ENCODE data around the gene TRAF3.
"Not testable (repeated sequence)": the region's sequence is repeated elsewhere in the genome, so short reads cannot be mapped to it uniquely, and the experiment has no call there.

The TRAF3 gene

DNA sequence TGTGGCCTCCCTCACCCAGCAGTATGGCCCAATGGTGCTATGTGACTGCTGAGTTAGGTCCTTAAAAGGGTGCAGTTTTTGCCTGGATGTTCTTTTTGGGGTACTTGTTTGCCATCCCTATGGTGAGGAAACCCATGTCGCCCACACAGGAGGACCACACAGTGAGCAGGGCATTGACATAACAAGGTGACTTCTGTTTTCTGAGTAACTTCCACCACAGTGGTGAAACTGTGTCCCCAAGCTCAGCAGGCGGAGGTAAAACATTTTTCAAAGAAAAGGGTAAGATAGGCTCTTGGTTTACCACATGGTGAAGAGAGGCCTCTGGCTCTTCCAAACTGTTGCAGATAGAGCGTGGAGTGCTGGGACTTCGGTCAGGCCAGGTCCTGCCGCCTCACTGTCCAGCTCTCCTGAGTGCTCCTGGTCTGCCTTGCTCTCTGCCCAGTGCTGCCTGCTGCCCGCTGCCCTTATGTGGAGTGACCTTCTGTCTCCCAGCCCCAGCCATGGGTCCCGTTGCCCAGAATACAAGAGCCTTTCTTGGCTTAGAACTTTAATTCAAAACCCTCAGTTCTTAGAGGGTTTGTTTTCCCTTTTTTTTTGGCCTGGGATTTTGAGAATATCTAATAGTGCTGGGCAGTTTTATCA lies 54.0 kb downstream of the TRAF3 start:
- no peak for DNase-seq

DNA sequence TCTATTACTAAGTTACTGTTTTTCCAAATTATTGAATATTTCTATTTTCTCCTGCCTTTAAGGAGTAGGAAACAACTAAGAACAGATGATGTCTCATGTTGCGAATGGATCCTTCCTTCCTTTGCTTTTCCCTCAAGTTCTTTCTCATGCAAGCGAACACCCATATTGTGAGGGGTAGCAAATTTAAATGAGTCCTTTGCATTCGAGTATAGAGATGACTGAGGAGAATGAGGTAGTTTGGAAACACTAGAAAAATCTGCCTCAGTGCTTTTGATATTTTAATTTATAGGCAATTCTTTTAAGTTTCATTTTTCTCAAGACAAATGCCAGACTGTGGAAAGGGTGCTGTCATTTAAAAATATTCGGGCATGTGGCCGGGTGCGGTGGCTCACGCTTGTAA lies 56.1 kb downstream of the TRAF3 start:
- no peak for DNase-seq

DNA sequence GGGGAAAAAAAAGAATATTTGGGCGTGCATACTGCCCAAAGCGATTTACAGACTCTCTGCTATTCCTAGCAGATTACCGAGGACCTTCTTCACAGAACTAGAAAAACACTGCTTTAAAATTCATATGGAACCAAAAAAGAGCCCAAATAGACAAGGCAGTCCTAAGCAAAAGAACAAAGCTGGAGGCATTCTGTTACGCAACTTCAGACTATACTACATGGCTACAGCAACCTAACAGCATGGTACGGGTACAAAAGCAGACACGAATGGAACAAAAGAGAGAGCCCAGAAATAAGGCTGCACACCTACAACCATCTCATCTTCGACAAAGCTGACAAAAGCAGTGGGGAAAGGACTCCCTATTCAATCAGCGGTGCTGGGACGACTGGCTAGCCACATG lies 56.7 kb downstream of the TRAF3 start:
- DNase-seq = no peak

DNA sequence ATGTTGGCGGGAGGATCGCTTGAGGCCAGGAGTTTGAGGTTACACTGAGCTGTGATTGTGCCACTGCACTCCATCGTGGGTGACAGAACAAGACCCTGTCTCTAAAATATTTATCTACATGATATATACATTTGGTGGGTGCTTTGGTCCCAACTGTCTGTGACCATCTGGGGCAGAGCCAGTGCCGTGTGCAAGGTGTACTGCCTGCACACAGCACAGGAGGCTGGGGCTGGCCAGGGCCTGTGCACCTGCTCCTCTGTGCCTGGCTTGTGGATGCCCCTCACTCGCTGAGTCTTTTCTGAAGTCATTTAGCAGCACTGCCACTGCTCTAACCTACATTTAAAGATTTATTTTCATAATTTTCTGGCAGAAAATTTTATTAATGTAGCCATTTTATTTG lies 58.7 kb downstream of the TRAF3 start:
- DNase-seq = no peak

DNA sequence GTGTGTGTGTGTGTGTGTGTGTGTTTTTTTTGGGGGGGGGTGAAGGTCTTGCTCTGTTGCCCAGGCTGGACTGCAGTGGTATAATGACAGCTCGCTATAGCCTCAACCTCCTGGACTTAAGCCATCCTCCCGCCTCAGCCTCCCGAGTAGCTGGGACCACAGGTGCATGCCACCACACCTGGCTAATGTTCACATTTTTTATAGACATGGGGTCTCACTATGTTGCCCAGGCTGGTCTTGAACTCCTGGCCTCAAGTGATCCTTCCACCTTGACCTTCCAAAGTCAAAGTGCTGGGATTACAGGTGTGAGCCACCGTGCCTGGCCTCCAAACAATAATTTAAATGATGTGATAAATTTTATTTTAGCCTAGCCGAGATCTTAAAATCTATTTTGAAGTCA lies 59.9 kb downstream of the TRAF3 start:
- not testable (repeated sequence) for DNase-seq

DNA sequence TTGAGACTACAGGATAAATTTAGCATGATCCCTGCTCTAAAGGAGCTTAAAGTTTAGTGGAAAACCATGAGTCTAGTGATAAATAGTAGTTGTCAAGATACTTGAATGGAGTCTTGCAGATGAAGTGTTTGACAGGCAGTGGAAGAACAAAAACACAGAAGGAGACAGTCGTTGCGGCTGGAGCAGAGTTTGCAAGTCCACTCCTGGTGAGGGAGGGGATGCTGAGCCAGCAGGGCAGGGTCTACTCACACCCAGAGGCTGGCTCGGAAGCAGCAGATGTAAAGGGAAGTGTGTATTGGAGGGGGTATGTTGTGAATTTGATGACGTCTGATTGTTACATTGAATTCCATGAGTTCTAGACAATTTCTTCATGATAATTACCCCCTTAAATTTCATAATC lies 61.3 kb downstream of the TRAF3 start:
- DNase-seq = no peak

DNA sequence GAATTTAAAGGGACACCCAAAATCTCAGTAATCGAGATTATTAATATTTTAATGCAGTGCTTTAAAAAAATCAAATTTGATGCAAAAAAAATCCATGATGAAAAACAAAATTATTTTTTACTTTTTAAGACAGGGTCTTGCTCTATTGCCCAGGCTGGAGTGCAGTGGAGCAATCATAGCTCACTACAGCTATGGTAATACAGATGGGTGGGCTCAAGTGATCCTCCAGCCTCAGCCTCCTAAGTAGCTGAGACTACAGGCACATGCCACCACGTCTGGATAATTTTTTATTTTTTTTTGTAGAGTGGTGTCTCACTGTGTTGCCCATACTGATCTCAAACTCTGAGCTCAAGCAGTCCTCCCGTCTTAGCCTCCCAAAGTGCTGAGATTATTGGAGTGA lies 62.9 kb downstream of the TRAF3 start:
- DNase-seq = no peak

DNA sequence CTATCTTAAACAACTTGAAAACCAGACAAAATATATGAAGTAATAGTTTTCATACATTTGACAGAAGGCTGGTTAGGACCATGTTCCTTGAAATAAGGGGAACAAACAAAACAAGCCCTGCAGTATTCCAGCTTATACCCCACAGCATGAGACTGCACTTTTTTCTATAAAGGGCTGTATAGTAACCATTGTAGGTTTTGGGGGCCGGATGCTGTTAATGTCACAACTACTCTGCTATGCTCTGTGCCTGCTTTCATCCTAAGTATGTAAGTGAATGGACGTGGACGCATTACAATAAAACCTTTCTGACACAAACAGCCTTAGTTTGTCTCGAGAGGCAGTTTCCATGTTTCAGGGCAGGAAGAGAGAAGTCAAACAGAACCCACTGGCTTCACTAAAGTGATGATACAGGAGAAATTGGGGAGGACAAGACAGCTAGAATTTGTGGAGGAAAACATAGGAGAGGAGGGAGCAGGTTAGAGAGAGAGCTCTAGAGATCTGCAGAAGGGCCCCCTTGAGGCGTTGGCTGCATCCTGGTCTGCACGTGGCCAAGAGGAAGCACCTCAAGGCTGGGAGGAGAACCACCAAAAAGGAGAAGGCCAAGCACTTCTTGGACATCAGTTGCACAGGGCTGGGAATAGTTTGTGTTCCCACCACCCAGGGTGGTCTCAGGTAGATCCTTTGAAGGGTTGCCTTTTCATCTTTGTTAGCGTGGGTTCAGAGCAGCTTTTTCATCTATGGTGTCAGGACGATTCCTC lies 63.7 kb downstream of the TRAF3 start:
- DNase-seq = no peak

DNA sequence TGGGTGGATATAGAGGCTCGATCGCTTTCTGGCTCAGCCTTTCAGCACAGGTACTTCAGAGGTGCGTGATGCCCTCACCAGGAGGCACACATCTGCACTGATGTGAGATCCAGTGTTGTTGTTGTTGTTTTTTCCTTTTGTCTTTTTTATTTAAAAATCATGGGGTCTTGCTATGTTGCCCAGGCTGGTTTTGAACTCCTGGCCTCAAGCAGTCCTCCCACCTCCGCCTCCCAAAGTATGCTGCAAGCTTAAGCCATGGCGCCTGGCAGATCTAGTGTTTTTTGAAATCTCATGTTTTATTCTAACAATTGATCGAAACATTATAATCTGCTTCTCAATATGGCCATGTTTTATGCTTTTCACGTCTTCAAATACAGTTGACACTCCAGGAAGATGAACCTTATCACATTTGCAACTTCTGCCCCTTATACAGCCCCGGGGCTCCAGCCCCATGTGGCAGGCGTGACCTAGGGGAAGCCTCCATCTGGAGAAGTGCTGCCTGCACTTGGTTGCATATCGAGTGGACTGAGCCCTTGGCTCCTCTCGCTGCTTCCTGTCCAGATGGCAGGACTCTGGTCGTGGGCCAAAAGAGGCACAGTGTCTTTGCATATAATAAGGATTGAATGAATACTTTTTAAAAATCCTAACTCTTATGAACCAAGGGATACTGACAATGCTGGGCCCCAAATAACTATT lies 71.7 kb downstream of the TRAF3 start:
- DNase-seq = peak; percentile 18

DNA sequence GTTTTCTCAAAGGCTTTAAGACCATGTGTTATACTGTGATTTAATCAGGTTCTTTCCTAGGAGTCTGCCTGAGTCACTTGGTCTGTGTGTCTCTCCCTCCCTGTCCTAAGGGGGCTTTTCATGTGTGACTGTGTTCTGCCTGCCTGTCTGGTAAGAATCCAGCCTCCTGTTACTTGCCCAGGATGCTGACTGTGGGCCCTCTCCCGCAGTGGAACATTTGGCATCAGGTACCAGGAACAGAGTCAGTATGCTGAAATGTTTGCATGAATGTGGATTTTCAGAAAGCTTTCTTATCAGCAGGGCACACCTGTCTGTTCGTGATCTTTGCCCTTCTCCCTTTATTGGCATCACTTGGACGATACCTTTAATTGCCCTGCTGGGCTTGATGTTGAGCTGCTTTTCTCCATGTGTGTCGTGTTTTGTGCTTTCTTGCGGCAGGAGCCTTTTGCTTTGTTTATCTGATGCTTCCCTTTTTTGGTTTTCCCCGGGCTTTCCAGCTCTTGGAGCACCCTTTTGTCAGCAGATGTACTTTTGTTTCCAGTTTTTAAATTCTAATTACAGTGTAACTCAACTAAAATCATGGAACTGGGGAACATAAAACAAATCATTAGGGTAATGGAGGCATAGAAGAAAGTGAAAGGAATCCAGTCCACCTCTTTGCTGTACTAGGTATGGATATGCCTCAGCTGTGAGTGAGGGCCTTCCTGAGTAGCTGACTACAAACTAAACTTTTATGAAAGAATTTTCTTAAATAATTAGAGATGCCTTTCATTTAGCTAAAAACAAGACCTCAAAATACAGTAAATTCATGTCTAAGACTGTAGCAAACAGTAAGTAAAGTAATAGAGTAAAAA lies 72.5 kb downstream of the TRAF3 start:
- DNase-seq = no peak

DNA sequence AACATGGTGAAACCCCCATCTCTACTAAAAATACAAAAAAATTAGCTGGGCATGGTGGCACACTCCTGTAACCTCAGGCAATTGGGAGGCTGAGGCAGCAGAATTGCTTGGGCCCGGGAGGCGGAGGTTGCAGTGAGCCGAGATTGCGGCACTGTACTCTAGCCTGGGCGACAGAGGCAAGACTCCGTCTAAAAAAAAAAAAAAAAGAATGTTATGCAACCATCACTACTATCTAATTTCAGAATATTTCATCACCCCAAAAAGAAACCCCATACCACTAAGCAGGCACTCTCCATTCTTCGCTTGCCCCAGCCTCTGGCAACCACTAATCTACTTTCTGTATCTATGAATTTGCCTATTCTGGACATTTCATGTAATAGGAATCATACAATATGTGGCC lies 76.4 kb downstream of the TRAF3 start:
- no peak for DNase-seq

DNA sequence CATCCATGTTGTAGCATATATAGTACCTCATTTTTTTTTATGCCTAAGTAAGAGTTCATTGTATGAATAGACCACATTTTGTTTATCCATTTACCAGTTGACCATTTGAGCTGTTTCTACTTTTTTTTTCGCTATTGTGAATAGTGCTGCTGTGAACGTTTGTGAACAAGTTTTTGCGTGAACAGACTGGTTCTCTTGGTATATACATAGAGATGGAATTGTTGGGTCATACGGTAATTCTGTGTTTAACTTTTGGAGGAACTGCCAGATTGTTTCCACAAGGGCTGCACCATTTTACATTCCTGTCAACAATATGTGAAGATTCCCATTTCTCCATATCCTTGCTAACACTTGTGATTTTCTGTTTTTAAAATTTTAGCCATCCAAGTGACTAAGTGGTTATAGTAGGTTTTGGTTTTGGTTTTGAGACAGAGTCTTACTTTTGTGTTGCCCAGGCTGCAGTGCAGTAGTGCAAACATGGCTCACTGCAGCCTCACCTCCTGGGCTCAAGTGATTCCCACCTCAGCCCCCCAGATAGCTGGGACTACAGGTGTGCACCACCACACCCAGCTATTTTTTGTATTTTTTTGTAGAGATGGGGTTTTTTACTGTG lies 76.9 kb downstream of the TRAF3 start:
- DNase-seq = no peak

DNA sequence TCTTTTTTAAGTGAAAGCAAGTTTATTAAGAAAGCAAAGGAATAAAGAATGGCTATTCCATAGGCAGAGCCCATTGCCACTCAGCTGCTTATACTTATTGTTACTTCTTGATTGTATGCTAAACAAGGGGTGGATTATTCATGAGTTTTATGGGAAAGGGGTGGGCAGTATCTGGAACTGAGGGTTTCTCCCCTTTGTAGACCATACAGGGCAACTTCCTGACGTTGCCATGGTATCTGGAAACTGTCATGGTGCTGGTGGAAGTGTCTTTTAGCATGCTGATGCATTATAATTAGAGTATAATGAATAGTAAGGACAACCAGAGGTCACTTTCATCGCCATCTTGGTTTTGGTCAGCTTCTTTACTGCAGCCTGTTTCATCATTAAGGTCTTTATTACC lies 78.9 kb downstream of the TRAF3 start:
- no peak for DNase-seq

DNA sequence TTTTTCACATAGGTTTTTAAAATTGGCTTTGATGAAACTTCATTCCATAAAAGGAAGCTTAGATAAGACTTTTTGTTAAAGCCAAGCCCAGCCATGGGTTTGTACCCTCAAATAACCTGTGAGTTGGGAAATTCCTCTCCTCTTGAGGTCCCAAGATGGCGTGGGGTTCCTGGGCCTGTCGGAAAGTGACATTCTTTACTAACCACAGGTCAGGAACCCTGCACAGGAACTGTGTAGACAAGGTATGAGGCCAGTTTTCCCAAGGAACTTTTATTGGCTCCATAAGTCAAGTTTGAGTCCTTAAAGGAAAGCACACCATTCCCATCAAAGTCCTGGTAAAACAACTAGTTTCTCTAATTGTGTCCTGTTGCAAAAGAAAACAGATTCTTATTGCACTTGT lies 80.2 kb downstream of the TRAF3 start:
- no peak for DNase-seq

DNA sequence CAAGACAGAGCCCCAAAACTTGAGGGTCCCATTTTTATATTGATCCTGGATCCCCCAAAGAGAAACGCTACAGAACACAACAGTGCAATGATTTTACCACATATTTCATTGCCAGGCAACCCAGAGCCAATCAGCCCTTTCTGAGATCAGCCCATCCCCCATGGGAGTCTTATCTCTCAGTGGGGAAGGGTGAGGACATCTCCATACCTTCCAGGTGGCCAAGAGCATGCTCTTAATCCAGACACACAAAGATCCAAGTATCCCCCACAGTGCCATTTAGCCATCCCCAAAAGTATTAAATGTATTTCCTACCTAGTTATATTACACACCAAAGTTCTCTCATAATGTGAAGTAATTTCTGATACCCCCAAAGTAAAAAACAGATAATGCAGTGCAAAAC lies 82.7 kb downstream of the TRAF3 start:
- no peak for DNase-seq

DNA sequence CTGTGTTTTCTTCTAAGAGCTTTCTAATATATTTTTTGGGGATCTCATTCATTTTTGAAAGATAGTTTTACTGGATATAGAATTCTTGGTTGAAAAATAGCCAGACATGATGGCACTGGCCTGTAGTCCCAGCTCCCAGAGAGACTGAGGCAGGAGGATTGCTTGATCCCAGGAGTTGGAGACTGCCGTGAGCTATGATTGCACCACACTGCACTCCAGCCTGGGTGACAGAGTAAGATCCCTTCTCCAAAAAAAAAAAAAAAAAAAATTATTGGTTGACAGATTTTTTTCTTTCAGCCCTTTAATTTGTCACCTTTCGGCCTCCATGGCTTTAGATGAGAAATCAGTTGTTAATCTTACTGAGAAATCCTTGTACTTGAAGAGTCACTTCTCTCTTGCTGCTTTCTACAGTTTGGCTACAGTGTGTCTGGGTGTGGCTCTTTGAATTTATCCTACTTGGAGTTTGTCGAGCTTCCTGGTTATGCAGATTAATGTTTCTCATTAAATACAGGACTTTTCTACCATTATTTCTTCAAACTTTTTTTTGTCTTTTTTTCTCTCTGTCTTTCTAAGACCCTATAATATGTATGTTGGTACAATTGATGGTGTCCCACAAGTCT lies 85.0 kb downstream of the TRAF3 start:
- DNase-seq = no peak

DNA sequence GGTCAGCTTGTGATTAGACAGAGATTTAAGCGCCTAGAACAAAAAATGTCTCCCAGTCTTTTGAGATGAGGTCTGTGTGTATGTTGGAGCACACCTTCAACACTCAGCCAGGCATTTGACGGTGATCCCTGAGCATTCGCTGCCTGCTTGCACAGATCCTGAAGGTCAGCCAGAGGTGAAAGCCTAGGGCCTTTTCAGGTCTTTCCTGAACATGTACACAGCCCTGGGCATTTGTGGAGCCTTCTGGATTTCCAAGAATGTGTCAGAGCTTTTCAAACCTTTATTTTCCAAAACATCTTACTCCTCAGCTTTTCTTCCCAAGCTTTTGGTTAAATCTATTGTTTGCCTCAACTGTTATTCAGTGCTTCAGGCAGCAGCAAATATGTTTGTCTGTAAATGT lies 86.1 kb downstream of the TRAF3 start:
- no peak for DNase-seq

DNA sequence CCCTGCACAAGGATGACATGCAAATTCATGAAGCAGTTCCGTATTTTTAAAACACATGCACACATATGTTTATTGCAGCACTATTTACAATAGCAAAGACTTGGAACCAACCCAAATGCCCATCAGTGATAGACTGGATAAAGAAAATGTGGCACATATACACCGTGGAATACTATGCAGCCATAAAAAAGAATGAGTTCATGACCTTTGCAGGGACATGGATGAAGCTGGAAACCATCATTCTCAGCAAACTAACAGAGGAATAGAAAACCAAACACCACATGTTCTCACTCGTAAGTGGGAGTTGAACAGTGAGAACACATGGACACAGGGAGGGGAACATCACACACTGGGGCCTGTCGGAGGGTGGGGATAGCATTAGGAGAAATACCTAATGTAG lies 88.7 kb downstream of the TRAF3 start:
- not testable (repeated sequence) for DNase-seq

DNA sequence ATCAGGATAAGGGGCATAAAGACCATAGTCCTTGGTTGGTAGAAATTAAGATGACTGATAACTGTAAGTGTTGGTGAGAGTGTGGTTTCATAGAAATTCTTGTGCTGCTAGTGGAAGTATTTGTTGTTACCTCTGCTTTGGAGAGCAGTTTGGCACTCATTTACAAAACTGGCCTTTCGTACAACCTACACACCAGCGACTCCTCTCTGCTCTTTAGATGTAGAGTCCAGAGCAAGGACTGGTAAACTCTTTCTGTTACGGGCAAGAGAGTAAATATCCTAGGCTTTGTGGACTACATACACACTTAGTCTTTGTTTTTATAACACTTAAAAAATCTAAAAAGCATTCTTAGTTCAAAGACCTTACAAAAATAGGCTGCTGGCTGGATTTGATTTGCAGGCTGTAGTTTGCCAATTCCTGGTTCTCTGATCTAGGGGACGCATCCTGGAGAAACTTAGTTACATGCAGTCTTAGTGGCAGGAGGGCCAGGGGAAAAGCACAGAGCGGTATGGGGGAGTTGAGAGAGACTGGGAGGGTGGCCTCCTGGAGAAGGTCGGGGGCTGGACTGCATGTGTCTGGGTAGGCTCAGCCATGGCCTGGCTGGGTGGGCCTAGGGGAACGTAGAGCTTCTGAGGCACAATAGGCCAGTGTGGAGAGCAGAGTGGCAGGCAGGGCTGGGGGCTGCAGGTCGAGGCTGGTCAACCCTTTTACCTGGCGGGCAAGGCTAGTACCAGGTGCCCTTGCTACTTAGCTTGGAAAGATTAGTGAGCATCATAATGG lies 89.9 kb downstream of the TRAF3 start:
- DNase-seq = no peak

DNA sequence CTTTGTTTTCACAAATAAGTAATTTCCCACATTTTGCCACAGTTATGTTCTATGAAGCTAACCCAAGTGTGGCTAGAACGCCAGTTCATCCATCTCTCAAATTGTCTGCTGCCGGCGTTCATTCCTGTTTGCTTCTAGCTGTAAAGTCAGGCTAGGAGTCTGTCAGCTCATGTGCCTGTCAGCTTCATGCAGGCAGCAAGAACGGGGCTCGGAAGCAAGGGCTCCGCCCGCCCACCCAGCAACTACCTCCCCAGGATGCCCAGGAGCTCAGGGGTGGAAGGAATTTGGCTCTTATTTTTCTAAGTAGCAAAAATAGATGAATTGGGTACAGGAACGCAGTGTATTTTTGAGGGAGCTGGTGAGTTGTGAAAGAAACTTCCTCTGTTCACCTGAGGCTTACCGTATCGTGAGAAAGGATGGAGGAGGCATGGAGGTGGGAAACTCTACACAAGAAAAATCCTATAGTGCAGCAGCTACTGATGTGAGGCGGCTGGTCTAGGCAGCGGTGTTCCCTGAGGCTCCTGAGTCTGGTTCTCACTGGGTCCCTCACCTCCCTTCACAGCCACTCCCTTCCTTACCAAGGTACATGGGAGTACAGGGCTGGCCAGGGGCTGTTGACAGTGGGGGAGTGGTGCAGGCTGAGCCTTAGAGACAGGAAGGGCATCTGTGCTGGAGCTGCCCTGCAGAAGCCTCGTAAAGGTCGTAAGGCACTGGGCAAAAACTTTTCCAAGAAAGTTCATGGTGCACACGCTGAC lies 90.8 kb downstream of the TRAF3 start:
- DNase-seq = no peak
